ENCODE measurements around the gene HOXD4.

DNA sequence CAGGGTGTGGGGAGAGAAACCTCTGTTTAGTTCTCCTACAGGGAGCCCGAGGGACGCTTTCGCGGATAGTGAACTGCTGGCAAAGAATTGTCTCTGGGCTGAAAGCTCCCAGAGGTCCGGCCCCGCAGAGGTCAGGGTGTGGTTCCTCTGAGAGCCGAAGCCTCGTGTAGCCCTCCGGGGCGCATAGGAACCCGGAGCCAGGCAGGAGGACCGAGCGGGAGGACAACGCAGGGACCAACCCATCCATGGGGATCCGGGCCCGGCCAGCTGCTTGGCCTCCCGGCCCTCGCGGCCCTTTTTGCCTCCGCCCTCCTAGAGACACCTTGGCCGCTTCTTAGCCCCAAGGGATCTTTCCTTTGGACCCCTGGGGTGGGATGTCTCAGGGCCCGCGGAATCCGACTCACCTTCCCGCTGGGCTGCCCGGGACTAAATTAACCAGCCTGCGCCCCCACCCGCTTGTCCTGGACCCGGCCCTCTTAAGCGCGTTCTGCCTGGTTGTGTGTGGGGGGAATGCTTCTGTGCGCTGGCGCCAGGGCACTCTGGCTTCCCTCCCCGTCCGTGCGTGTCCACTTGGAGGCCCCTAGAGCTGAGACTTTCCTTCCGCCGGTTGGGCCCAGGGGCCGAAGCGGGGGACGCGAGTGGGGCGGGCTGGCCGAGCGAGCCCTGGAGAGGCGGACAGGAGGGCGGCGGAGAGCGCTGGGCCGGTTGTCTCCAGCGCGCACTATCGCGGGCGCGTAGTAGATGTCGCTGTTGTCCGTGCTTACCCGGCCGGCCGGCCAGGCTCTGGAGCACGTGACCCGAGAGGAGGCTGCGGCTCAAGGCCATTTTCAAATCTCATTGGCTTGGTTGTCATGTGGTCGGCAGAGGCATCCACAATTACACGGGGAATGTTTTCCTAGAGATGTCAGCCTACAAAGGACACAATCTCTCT, 35.2 kb upstream of the HOXD4 start, which contains the start of gene HOXD10:
- TF ChIP-seq, protein P1, sequence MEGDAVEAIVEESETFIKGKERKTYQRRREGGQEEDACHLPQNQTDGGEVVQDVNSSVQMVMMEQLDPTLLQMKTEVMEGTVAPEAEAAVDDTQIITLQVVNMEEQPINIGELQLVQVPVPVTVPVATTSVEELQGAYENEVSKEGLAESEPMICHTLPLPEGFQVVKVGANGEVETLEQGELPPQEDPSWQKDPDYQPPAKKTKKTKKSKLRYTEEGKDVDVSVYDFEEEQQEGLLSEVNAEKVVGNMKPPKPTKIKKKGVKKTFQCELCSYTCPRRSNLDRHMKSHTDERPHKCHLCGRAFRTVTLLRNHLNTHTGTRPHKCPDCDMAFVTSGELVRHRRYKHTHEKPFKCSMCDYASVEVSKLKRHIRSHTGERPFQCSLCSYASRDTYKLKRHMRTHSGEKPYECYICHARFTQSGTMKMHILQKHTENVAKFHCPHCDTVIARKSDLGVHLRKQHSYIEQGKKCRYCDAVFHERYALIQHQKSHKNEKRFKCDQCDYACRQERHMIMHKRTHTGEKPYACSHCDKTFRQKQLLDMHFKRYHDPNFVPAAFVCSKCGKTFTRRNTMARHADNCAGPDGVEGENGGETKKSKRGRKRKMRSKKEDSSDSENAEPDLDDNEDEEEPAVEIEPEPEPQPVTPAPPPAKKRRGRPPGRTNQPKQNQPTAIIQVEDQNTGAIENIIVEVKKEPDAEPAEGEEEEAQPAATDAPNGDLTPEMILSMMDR (IDR thresholded peaks at IDR 0.05): peak; percentile 52
- no peak; the same call in 1 of the 2 replicates for TF ChIP-seq SIN3A (IDR thresholded peaks at IDR 0.05; ENCODE audit: borderline replicate concordance, low read depth, low read length)
- no peak for TF ChIP-seq TAF1 (IDR thresholded peaks at IDR 0.05; ENCODE audit: borderline replicate concordance, low read depth, low read length)
- no peak for TF ChIP-seq POLR2AphosphoS5 (IDR thresholded peaks at IDR 0.05; ENCODE audit: low read depth, low read length)
- TF ChIP-seq EP300 (IDR thresholded peaks at IDR 0.05; ENCODE audit: borderline replicate concordance in 1 of 2, low read depth in 1 of 2, low read length in 1 of 2): no peak
- no peak for TF ChIP-seq EZH2phosphoT487 (IDR thresholded peaks at IDR 0.05; ENCODE audit: borderline replicate concordance, low read depth)
- TF ChIP-seq RFX5 (IDR thresholded peaks at IDR 0.05; ENCODE audit: low read length): no peak
- TF ChIP-seq SMC3 (IDR thresholded peaks at IDR 0.05; ENCODE audit: low read depth, low read length): peak; percentile 23; the same call in 1 of the 2 replicates
- TF ChIP-seq IRF3 (IDR thresholded peaks at IDR 0.05; ENCODE audit: low read depth, low read length): no peak
- TF ChIP-seq, protein P2, sequence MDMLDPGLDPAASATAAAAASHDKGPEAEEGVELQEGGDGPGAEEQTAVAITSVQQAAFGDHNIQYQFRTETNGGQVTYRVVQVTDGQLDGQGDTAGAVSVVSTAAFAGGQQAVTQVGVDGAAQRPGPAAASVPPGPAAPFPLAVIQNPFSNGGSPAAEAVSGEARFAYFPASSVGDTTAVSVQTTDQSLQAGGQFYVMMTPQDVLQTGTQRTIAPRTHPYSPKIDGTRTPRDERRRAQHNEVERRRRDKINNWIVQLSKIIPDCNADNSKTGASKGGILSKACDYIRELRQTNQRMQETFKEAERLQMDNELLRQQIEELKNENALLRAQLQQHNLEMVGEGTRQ (IDR thresholded peaks at IDR 0.05; ENCODE audit: borderline replicate concordance, low read depth, low read length): peak; percentile 68; the same call in 1 of the 2 replicates
- peak; percentile 68; the same call in 1 of the 2 replicates for TF ChIP-seq MAX (IDR thresholded peaks at IDR 0.05; ENCODE audit: low read depth)

All from SK-N-SH (cell line).